GM12872 (cell line): ENCODE measurements around the gene YAF2.

ENCODE experiments used
- TF ChIP-seq, protein P1 (sequence below): IDR thresholded peaks from 3 replicates; pipeline ENCODE4 v1.5.1; 2011; ENCODE audit warnings: low read depth, mild to moderate bottlenecking, low read length, moderate library complexity; ENCODE audit not compliant: insufficient read depth

The YAF2 gene

DNA sequence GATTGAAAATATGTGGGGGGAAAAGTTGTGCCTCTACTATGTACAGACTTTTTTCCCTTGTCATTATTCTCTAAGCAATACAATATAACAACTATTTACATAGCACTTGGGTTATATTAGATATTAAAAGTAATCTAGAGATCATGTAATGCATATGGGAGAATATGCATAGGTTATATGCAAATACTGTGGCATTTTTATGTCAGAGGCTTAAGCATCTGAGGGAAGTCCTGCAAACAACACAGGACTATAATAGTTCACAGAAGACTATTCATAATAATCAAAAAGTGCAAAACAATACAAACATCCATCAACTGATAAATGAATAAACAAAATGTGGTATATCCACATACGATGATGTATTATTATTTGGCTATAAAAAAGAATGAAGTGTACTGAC, 33.7 kb downstream of the YAF2 start:
- TF ChIP-seq, protein P1, sequence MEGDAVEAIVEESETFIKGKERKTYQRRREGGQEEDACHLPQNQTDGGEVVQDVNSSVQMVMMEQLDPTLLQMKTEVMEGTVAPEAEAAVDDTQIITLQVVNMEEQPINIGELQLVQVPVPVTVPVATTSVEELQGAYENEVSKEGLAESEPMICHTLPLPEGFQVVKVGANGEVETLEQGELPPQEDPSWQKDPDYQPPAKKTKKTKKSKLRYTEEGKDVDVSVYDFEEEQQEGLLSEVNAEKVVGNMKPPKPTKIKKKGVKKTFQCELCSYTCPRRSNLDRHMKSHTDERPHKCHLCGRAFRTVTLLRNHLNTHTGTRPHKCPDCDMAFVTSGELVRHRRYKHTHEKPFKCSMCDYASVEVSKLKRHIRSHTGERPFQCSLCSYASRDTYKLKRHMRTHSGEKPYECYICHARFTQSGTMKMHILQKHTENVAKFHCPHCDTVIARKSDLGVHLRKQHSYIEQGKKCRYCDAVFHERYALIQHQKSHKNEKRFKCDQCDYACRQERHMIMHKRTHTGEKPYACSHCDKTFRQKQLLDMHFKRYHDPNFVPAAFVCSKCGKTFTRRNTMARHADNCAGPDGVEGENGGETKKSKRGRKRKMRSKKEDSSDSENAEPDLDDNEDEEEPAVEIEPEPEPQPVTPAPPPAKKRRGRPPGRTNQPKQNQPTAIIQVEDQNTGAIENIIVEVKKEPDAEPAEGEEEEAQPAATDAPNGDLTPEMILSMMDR, result no peak

DNA sequence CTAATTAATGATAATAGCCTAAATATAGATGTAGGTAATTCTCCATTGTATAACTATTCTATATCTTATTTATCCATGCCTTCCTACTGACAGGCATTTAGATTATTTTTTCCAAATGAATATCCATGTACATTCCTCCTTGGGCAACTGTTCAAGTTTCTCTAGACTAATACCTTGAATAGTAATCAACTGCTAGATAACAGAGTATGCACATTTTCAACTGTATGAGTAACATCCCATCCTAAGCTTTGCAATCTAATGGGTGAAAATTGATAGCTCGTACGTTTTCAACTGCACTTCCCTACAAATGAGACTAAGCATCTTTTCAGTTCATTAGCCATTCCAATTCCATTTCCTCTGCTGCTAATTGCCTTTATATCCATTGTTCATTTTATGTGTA, 37.0 kb downstream of the YAF2 start:
- TF ChIP-seq, protein P1, result no peak

DNA sequence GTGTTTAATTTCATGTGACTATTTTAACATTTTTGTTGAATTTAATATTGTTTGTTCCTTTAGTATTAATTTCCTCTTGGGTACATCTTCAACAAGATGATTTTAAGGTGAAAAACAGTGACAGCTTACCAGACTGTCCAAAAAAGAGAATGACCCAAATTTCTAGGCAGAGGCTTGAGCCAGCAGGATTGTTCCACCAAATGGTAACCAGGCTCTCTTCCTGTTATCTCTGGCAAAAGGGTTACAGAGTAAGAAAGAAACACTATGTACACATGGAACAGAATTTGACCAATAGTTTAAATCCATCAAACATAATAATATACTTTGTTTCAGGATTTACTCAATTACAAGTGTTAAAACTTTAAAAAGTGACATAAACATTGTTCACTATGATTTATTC, 39.0 kb downstream of the YAF2 start:
- TF ChIP-seq, protein P1, result no peak

DNA sequence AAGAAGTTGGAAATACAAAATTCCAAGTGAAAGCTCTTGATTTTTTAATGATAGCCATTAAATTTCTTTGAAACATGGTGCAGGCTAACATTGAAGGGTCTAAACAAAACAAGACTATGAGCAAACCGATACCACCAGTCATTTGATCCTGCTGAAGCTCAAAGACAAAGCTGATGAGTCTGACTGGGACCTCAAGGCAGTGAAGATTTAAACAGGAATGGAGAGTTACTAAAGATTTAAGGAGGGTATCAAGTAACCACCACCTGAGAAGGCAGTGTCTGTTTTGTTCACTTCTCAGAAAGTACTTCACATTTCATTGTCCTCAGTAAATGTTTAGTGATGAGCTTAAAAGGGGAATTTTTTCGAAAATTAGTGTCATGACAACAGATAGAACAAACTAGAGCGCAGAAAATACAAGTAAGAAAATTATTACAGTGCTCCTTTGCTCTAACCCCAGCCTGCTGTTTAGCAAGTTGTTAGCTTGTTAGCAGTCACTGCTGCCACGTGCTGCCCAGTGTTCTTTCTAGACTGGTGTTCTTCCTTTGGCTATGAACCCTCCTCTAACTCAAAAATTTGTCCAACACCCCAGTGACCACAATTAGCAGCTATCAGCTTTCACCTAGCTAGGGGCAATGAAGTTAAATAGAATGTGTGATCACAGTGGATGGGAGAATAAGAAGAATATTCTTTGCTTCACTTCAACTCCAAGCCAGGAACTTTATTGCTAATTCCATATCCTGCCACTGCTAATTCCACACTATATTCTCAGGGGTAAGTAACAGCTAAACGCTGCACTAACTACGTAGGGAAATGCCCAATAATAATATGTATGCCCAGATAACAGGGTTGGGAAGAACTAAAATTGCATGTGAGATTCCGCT, 41.1 kb downstream of the YAF2 start:
- TF ChIP-seq, protein P1, result no peak

DNA sequence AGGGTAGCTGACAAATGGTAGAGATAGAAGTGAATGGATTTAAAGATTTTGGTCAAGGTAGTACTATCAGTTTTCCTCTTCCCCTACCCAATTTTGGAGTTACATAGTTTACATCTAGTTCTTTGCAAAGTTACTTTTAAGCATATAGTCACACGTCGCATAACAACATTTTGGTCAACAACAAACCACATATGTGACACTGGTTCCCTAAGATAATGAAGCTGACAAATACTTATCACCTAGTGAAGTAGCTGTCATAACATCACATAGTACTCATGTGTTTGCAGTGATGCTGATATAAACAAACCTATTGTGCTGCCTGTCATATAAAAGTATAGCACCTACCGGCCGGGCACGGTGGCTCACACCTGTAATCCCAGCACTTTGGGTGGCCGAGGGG, 45.4 kb downstream of the YAF2 start:
- TF ChIP-seq, protein P1, result no peak

DNA sequence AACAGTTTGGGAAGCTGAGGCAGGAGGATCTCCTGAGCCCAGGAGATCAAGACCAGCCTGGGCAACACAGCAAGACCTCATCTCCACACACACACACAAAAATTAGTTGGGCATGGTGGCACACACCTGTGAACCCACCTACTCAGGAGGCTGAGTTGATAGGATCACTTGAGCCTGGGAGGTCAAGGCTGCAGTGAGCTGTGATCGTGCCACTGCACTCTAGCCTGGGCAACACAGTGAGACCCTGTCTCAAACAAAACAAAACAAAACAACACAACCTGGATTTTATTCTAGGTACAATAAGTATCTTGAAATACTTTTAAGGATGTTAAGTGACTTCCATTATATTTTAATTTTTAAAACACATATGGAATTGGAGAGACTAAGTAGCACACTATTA, 45.8 kb downstream of the YAF2 start:
- TF ChIP-seq, protein P1, result no peak

DNA sequence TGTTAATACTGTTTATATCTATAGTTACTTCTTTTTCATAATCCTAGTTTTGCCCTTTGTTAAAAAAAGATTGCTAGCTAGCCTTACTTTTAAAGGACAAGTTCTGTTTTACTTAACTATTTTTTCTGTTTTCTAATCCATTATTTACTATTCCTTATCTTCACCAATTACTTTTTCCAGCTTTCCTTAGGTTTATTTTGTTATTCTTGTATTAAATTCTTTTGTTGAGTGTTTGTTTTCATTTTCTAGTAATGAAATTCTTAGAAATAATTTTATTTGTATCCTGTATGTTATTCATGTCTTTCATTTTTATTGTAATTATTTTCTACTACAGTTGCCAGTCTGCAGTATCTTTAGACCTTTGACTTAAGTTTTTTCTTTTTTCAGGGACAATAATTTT, 47.7 kb downstream of the YAF2 start:
- TF ChIP-seq, protein P1, result no peak
